PC-9 (cell line): ENCODE data around the gene PSPN.

ENCODE experiments used
- EZH2 ChIP-seq: fragments of 200-600 bp; sonication (generic); IDR thresholded peaks from 2 replicates; pipeline ENCODE4 v1.8.0; 2017; ENCODE audit warnings: antibody characterized with exemption, low read depth
- TF ChIP-seq, protein P1 (sequence below): fragments of 200-600 bp; sonication (generic); conservative IDR thresholded peaks from 2 replicates; pipeline ENCODE4 v1.6.1; 2017; ENCODE audit warnings: mixed run types, antibody characterized with exemption, mild to moderate bottlenecking, moderate library complexity

DNA sequence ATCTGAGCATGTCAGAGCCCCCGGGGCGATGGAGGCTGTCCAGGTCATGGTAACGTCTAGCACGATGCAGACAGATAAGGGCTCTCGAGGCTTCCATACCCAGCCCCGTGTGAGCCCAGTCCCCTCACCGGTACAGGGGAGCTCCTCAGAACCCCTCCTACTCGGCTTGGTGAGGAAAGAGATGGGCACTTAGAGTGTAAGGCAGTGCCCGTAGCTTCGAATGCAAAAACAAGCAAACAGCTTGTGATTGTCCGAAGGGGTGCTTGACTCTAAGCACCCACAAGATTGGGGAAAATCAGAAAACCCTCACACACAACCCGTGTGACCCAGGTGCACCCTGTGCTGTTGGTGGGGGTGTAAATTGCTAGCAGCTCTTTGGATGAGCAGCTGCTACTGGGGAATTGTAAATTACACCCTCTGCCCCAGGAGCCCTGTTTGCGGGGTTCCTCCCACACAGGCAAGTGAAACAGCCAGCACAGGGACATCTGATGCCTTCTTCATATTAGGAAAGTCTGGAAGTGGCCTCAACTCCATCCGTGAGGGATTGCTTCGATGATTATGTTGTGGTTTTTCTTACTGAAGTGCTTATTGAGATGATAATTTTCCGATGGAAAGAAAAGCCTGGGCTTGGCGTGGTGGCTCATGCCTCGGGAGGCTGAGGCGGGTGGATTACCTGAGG, 918 bp upstream of the PSPN start:
- TF ChIP-seq, protein P1, sequence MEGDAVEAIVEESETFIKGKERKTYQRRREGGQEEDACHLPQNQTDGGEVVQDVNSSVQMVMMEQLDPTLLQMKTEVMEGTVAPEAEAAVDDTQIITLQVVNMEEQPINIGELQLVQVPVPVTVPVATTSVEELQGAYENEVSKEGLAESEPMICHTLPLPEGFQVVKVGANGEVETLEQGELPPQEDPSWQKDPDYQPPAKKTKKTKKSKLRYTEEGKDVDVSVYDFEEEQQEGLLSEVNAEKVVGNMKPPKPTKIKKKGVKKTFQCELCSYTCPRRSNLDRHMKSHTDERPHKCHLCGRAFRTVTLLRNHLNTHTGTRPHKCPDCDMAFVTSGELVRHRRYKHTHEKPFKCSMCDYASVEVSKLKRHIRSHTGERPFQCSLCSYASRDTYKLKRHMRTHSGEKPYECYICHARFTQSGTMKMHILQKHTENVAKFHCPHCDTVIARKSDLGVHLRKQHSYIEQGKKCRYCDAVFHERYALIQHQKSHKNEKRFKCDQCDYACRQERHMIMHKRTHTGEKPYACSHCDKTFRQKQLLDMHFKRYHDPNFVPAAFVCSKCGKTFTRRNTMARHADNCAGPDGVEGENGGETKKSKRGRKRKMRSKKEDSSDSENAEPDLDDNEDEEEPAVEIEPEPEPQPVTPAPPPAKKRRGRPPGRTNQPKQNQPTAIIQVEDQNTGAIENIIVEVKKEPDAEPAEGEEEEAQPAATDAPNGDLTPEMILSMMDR, result no peak
- TF ChIP-seq EZH2, result no peak
